Naive thymus-derived CD4-positive, alpha-beta T cell (primary cell): ENCODE measurements around the gene ZNRF3. TPM values are rescaled to one million over a fixed set of nuclear protein-coding genes. Genes with fewer than 3 reads are reported as not detected.

Experiments used
- ATAC-seq: fragments of 150-1000 bp; cut with Tn5 transposase; 2 replicates; pipeline ENCODE4 v1.10.0; 2021; ENCODE audit warnings: mild to moderate bottlenecking, moderate library complexity
- CTCF ChIA-PET: fragments of 350-600 bp; sonication (Branson Sonifier 250); formaldehyde crosslinking; loops from one replicate; lab custom pipeline; 2021; ENCODE audit warnings: antibody characterized with exemption; lab: Charles Lee
- POLR2A ChIA-PET: fragments of 350-600 bp; sonication (Branson Sonifier 250); formaldehyde crosslinking; loops from one replicate; lab custom pipeline; 2021; ENCODE audit warnings: antibody characterized with exemption, inconsistent platforms; lab: Charles Lee
- DNase-seq, 9 donors: peaks; one replicate each; pipeline versions ENCODE4 v3.0.0 to v3.0.0-alpha.2; 2020 to 2022; ENCODE audit warnings: mixed read lengths in 1 of 9
- H3K27ac ChIP-seq: one replicate; pipeline ENCODE4 v1.7.0; 2013; ENCODE audit warnings: mild to moderate bottlenecking, low read depth, low read length, moderate library complexity
- H3K27me3 ChIP-seq, 2 donors: one replicate each; pipeline ENCODE4 v1.7.0; 2013; ENCODE audit warnings: low read length in 2 of 2, mild to moderate bottlenecking in 2 of 2, moderate library complexity in 2 of 2; ENCODE audit not compliant: control insufficient read depth in 2 of 2, insufficient read depth in 2 of 2
- H3K36me3 ChIP-seq, 3 experiments: 1 replicate in 2 of 3; 2 replicates in 1 of 3; pipeline ENCODE4 v1.7.0; 2013; ENCODE audit warnings: low read length in 3 of 3, mild to moderate bottlenecking in 3 of 3, moderate library complexity in 1 of 3; ENCODE audit not compliant: insufficient read depth in 3 of 3, control insufficient read depth in 2 of 3
- H3K4me1 ChIP-seq, 2 donors: one replicate each; pipeline ENCODE4 v1.7.0; 2013; ENCODE audit warnings: low read length in 2 of 2, mild to moderate bottlenecking in 2 of 2, moderate library complexity in 1 of 2; ENCODE audit not compliant: control insufficient read depth in 2 of 2, insufficient read depth in 2 of 2
- H3K4me3 ChIP-seq: 2 replicates; pipeline ENCODE4 v1.7.0; 2013; ENCODE audit warnings: mild to moderate bottlenecking, low read length
- H3K9me3 ChIP-seq, 3 experiments: 1 replicate in 2 of 3; 2 replicates in 1 of 3; pipeline ENCODE4 v1.7.0; 2013; ENCODE audit warnings: low read length in 3 of 3; ENCODE audit not compliant: control insufficient read depth in 2 of 3
- H3K27ac Mint-ChIP-seq, 9 donors: one replicate each; pipeline ENCODE4 v1.8.0; 2020 to 2022; ENCODE audit warnings: mixed read lengths in 9 of 9, mild to moderate bottlenecking in 8 of 9, moderate library complexity in 5 of 9, inconsistent platforms in 2 of 9
- H3K27me3 Mint-ChIP-seq, 5 donors: one replicate each; pipeline ENCODE4 v1.8.0; 2021 to 2022; ENCODE audit warnings: mixed read lengths in 5 of 5, mild to moderate bottlenecking in 1 of 5
- H3K36me3 Mint-ChIP-seq, 5 donors: one replicate each; pipeline ENCODE4 v1.8.0; 2020 to 2022; ENCODE audit warnings: mixed read lengths in 5 of 5, mild to moderate bottlenecking in 3 of 5, inconsistent platforms in 1 of 5
- H3K4me1 Mint-ChIP-seq, 7 donors: one replicate each; pipeline ENCODE4 v1.8.0; 2020 to 2022; ENCODE audit warnings: mixed read lengths in 7 of 7, mild to moderate bottlenecking in 3 of 7, inconsistent platforms in 1 of 7
- H3K4me3 Mint-ChIP-seq, 10 donors: one replicate each; pipeline ENCODE4 v1.8.0; 2020 to 2022; ENCODE audit warnings: mild to moderate bottlenecking in 10 of 10, mixed read lengths in 10 of 10, moderate library complexity in 6 of 10, inconsistent platforms in 2 of 10
- H3K9me3 Mint-ChIP-seq, 11 donors: one replicate each; pipeline ENCODE4 v1.8.0; 2020 to 2022; ENCODE audit warnings: mixed read lengths in 11 of 11, mild to moderate bottlenecking in 4 of 11, inconsistent platforms in 1 of 11, moderate library complexity in 1 of 11
- intact Hi-C, 2 donors: fragments of 100-400 bp; cut with micrococcal nuclease; formaldehyde crosslinking; loops; one replicate each; pipeline ENCODE4 v1.15.1; 2023
- polyA plus RNA-seq, 2 donors: library from polyadenylated mRNA; unstranded; fragments of 300-500 nt; fragmentation: Illumina TruSeq; gene quantifications; one replicate each; pipeline ENCODE4 v1.2.3, GENCODE V29; 2021
- total RNA-seq, 6 experiments: library from RNA in 5 of 6; stranded (reverse) in 5 of 6; gene quantifications; 1 replicate in 5 of 6; 2 replicates in 1 of 6; pipeline ENCODE4 v1.2.3 and lab custom pipeline; 2021 to 2026

Gene ZNRF3
- total and polyA plus RNA-seq, 7 experiments from 2014 or later = 0.22 to 0.98 (median 0.63) TPM

- Mint-ChIP-seq H3K27ac (no peak overlapping the region), H3K4me3 (no peak overlapping the region), H3K27me3 (peaks cover 0 to 55% (median 5%) of the 10 kb centered on the region in 5 donors), H3K4me1 (peaks cover 8 to 30% (median 21%) of the 10 kb centered on the region in 7 donors), H3K9me3 (no peaks in the 10 kb centered on the region), H3K36me3 (no peaks in the 10 kb centered on the region)
- ATAC-seq (no peak), DNase-seq (no peak)
- no peak overlapping the region for H3K4me3 ChIP-seq
- no peaks in the 10 kb centered on the region for H3K27me3 ChIP-seq
- no peaks in the 10 kb centered on the region for H3K36me3 ChIP-seq
- intact Hi-C loops = no loop called here
- H3K27ac ChIP-seq = no peak overlapping the region
- POLR2A ChIA-PET = interaction anchor here (1.4 kb wide), 1 partner anchor 10 kb away, joined by 3 read pairs; no protein-coding TSS in a partner anchor
- H3K4me1 ChIP-seq = peaks cover 6 to 7% of the 10 kb centered on the region in 2 donors
- CTCF ChIA-PET = no interaction called here
- no peaks in the 10 kb centered on the region for H3K9me3 ChIP-seq
Measured at GRCh38 chr22:28894807-28895206, 11.4 kb downstream of the ZNRF3 start.

GRCh38 chr22:28896611-28897010 lies 13.2 kb downstream of the ZNRF3 start:
- no peaks in the 10 kb centered on the region for H3K36me3 ChIP-seq
- H3K4me1 ChIP-seq = peaks cover 6 to 7% of the 10 kb centered on the region in 2 donors
- H3K27me3 ChIP-seq = no peaks in the 10 kb centered on the region
- H3K9me3 Mint-ChIP-seq = no peaks in the 10 kb centered on the region
- H3K27me3 Mint-ChIP-seq = peaks cover 0 to 54% (median 5%) of the 10 kb centered on the region in 5 donors
- peaks cover 11 to 34% (median 25%) of the 10 kb centered on the region in 7 donors for H3K4me1 Mint-ChIP-seq
- peaks cover 0 to 4% (median 0%) of the 10 kb centered on the region in 5 donors for H3K36me3 Mint-ChIP-seq
- no peak overlapping the region for H3K27ac ChIP-seq
- no peak for DNase-seq
- H3K9me3 ChIP-seq = no peaks in the 10 kb centered on the region
- H3K4me3 ChIP-seq = no peak overlapping the region
- ChIA-PET POLR2A (no interaction called here), CTCF (no interaction called here)
- intact Hi-C loops = no loop called here
- H3K27ac Mint-ChIP-seq = no peak overlapping the region
- no peak for ATAC-seq
- no peak overlapping the region for H3K4me3 Mint-ChIP-seq

- Mint-ChIP-seq H3K27me3 (peaks cover 0 to 52% (median 5%) of the 10 kb centered on the region in 5 donors), H3K36me3 (peaks cover 0 to 4% (median 0%) of the 10 kb centered on the region in 5 donors)
- CTCF ChIA-PET = no interaction called here
Measured at GRCh38 chr22:28898233-28898629, 14.9 kb downstream of the ZNRF3 start.

GRCh38 chr22:28899199-28899853 lies 16.0 kb downstream of the ZNRF3 start:
- ChIA-PET CTCF (no interaction called here), POLR2A (interaction anchor here (0.6 kb wide), 1 partner anchor 21 kb away, joined by 3 read pairs; no protein-coding TSS in a partner anchor)
- Histone ChIP-seq H3K9me3 (no peaks in the 10 kb centered on the region), H3K27me3 (no peaks in the 10 kb centered on the region), H3K27ac (no peak overlapping the region), H3K4me3 (no peak overlapping the region), H3K4me1 (peaks cover 6 to 7% of the 10 kb centered on the region in 2 donors), H3K36me3 (no peaks in the 10 kb centered on the region)
- Mint-ChIP-seq H3K27me3 (peaks cover 0 to 61% (median 5%) of the 10 kb centered on the region in 5 donors), H3K4me3 (peak overlapping the region in 8 of 10 donors; percentile 0 to 71 (median 48)), H3K4me1 (peaks cover 11 to 33% (median 22%) of the 10 kb centered on the region in 7 donors), H3K9me3 (no peaks in the 10 kb centered on the region), H3K27ac (peak overlapping the region in 4 of 9 donors; percentile 2 to 86 (median 54)), H3K36me3 (peaks cover 0 to 4% (median 0%) of the 10 kb centered on the region in 5 donors)
- intact Hi-C loops = loop anchor here in 1 of 2 donors (2.0 kb wide), 1 partner anchor 17 kb away; the partner anchor contains the start of gene ZNRF3
- DNase-seq (peak in 7 of 9 donors; percentile 19 to 67 (median 58)), ATAC-seq (peak; percentile 89)

More at GRCh38 chr22:28898233-28898629, 14.9 kb downstream of the ZNRF3 start:
- Mint-ChIP-seq H3K27ac (no peak overlapping the region), H3K9me3 (no peaks in the 10 kb centered on the region), H3K4me3 (no peak overlapping the region), H3K4me1 (peaks cover 11 to 33% (median 22%) of the 10 kb centered on the region in 7 donors)
- no peak for DNase-seq
- intact Hi-C loops = loop anchor here in 1 of 2 donors (2.0 kb wide), 1 partner anchor 15 kb away; the partner anchor contains the start of gene ZNRF3
- POLR2A ChIA-PET = no interaction called here
- no peaks in the 10 kb centered on the region for H3K36me3 ChIP-seq
- no peak overlapping the region for H3K4me3 ChIP-seq
- no peak for ATAC-seq
- H3K9me3 ChIP-seq = no peaks in the 10 kb centered on the region
- H3K27me3 ChIP-seq = no peaks in the 10 kb centered on the region
- H3K27ac ChIP-seq = no peak overlapping the region
- peaks cover 6 to 7% of the 10 kb centered on the region in 2 donors for H3K4me1 ChIP-seq

GRCh38 chr22:28900379-28900925 lies 17.1 kb downstream of the ZNRF3 start:
- Mint-ChIP-seq H3K27ac (no peak overlapping the region), H3K4me3 (no peak overlapping the region), H3K4me1 (peaks cover 11 to 33% (median 22%) of the 10 kb centered on the region in 7 donors), H3K27me3 (peaks cover 0 to 65% (median 5%) of the 10 kb centered on the region in 5 donors), H3K9me3 (no peaks in the 10 kb centered on the region), H3K36me3 (peaks cover 0 to 4% (median 0%) of the 10 kb centered on the region in 5 donors)
- Histone ChIP-seq H3K4me1 (peaks cover 6 to 7% of the 10 kb centered on the region in 2 donors), H3K27me3 (no peaks in the 10 kb centered on the region), H3K36me3 (no peaks in the 10 kb centered on the region), H3K27ac (no peak overlapping the region), H3K4me3 (no peak overlapping the region), H3K9me3 (no peaks in the 10 kb centered on the region)
- intact Hi-C loops = no loop called here
- no peak for DNase-seq
- ChIA-PET POLR2A (no interaction called here), CTCF (no interaction called here)
- ATAC-seq = no peak

- ATAC-seq (no peak), DNase-seq (no peak)
- Mint-ChIP-seq H3K4me1 (peaks cover 12 to 25% (median 21%) of the 10 kb centered on the region in 7 donors), H3K4me3 (no peak overlapping the region), H3K27me3 (peaks cover 0 to 70% (median 3%) of the 10 kb centered on the region in 5 donors), H3K27ac (no peak overlapping the region), H3K9me3 (no peaks in the 10 kb centered on the region), H3K36me3 (peaks cover 0 to 4% (median 0%) of the 10 kb centered on the region in 5 donors)
- POLR2A ChIA-PET = interaction anchor here (0.5 kb wide), 1 partner anchor 14 kb away, joined by 3 read pairs; no protein-coding TSS in a partner anchor
- intact Hi-C loops = no loop called here
- CTCF ChIA-PET = interaction anchor here (0.5 to 0.7 kb wide), 2 partner anchors 84 to 216 kb away, joined by 3 to 4 read pairs; no protein-coding TSS in a partner anchor
- H3K27me3 ChIP-seq = no peaks in the 10 kb centered on the region
- no peak overlapping the region for H3K4me3 ChIP-seq
- H3K9me3 ChIP-seq = no peaks in the 10 kb centered on the region
- H3K27ac ChIP-seq = no peak overlapping the region
- no peaks in the 10 kb centered on the region for H3K36me3 ChIP-seq
- H3K4me1 ChIP-seq = peaks cover 6 to 7% of the 10 kb centered on the region in 2 donors
Measured at GRCh38 chr22:28902490-28902889, 19.1 kb downstream of the ZNRF3 start.
